Measurements from ENCODE around the gene ITGAE.
"Not testable (repeated sequence)": the region's sequence is repeated elsewhere in the genome, so short reads cannot be mapped to it uniquely, and the experiment has no call there.

Gene ITGAE

GRCh38 chr17:3761036-3761917 is 39.7 kb downstream of the ITGAE start:
- no peak for DNase-seq (ENCODE audit: low read depth)

- DNase-seq (ENCODE audit: low read depth) = no peak
Observed at GRCh38 chr17:3759597-3760216, 41.3 kb downstream of the ITGAE start.

GRCh38 chr17:3755335-3756030 is 45.5 kb downstream of the ITGAE start:
- no peak for DNase-seq (ENCODE audit: low read depth)

- DNase-seq (ENCODE audit: low read depth) = no peak
Observed at GRCh38 chr17:3754458-3755334, 46.3 kb downstream of the ITGAE start.

DNA sequence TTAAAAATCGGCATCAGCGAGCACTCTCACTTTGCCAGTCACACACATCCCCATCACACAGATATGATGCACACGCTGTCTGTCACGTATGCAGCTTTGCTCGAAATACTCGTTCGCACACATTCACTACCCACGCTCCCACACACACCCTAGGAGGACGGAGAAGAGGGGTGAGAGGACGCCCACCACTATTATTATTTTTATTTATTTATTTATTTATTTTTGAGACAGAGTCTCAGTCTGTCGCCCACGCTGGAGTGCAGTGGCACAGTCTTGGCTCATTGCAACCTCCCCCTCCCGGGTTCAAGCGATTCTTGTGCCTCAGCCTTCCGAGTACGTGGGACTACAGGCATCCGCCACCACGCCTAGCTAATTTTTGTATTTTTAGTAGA is 46.9 kb downstream of the ITGAE start:
- DNase-seq (ENCODE audit: low read depth) = no peak

DNA sequence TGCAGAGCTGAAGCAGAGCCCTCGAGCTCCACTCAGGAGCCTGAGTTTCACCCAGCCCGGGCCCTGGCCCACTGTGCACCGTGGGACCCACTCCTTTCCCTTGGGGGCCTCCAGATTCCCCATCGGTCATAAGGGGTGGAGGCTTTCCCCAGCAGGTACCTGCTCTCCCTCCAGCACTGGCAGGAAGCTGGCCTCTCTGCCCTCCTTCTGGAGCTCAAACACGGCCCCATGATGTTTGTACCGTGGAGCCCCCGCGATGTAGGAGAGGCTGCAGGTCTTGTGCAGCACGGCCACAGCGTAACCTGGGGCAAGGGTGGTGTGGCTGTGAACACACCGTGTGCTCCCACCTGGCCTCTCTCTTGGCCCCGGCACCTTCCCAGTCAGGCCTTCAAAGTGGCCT is 47.4 kb downstream of the ITGAE start:
- no peak for DNase-seq (ENCODE audit: low read depth)

DNA sequence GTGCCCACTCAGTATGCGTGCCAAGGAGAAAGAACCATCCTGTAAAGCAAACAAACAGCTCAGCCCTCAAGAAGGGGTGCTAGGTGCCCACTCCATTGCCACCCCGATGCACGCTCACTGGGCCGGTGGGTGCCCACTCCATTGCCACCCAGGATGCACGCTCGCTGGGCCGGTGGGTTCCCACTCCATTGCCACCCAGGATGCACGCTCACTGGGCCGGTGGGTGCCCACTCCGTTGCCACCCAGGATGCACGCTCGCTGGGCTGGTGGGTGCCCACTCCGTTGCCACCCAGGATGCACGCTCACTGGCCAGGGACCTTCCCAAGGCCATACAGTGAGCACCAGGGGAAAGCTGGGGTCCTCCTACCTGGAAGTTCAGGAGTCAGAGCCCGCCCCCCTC is 49.2 kb downstream of the ITGAE start:
- DNase-seq (ENCODE audit: low read depth) = no peak

DNA sequence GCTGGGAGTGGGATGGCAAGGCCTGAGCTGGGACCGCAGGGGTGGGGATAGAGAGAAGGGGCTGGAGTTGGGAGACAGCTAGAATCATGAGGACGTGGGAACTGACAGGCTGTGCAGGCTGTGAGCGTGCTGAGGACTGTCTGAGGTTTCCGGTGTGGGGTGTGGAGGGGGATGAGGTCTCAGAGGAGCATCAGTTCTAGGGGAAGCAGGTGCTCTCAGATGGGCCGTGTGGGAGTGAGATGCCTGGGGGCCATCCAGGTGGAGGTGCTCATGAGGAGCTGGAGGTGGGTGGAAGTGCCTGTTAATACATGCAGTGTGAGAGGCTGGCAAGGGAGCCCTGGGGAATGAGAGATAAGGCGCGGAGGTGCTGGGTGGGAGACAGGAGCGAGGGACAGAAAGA is 50.1 kb downstream of the ITGAE start:
- no peak for DNase-seq (ENCODE audit: low read depth)

GRCh38 chr17:3750296-3750695 is 50.7 kb downstream of the ITGAE start:
- no peak for DNase-seq (ENCODE audit: low read depth)

- DNase-seq (ENCODE audit: low read depth) = no peak
Observed at GRCh38 chr17:3748576-3748975, 52.4 kb downstream of the ITGAE start.

GRCh38 chr17:3747805-3748204 is 53.2 kb downstream of the ITGAE start:
- no peak for DNase-seq (ENCODE audit: low read depth)

DNA sequence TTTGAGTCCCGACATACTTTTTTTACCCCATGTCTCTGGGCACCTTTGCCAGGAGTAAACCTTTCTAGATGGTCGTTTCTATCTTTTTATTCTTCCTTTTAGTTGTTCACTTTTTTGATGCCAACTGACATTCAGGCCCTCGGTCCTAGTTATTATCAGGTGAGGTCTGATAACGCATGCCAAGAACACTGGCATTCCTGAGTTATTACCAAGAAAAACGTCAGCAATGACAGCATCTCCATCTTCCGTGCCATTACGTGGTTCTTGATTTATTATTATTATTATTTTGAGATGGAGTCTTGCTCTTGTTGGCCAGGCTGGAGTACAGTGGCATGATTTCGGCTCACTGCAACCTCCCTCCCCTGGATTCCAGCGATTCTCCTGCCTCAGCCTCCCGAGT is 55.9 kb downstream of the ITGAE start:
- no peak for DNase-seq (ENCODE audit: low read depth)

GRCh38 chr17:3744014-3744413 is 57.0 kb downstream of the ITGAE start:
- no peak for DNase-seq (ENCODE audit: low read depth)

GRCh38 chr17:3740611-3741073 is 60.3 kb downstream of the ITGAE start:
- no peak for DNase-seq (ENCODE audit: low read depth)

GRCh38 chr17:3739422-3740124 is 61.4 kb downstream of the ITGAE start:
- DNase-seq (ENCODE audit: low read depth) = no peak

DNA sequence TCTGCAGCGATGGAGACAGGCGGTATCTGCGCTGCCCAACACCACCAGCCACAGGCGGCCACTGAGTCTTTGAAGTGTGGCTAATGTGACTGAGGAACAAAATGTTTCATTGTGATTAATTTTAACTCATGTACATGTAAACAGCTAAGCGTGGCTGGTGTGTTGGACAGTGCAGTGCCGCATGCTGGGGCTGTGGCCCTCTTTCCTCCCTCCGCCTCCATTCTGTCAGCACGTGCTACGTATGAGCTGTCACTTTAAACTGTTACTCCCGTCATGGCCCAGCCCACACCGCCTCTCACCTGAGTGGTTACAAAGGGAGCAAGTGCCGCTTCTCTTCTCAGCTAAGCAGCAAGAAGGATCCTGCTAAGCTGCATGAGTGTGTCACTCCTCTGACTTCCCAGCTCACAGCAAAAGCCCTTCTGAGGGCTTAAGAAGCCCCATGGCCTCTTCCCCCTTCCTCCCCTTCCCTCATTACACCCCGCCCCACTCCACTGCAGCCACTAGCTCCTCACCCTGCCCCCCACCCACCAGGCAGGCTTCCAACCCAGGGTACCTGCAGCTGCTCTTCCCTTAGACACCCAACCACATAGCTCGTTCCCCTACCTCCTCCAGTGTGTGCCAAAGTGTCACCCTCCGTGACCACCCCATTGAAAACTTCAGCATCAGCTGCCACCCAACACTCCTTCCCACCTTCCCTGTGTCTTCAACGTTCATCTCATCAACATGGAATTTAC is 62.3 kb downstream of the ITGAE start:
- peak; percentile 64 for DNase-seq (ENCODE audit: low read depth)

- DNase-seq (ENCODE audit: low read depth) = no peak
Observed at GRCh38 chr17:3735515-3735914, 65.5 kb downstream of the ITGAE start.

DNA sequence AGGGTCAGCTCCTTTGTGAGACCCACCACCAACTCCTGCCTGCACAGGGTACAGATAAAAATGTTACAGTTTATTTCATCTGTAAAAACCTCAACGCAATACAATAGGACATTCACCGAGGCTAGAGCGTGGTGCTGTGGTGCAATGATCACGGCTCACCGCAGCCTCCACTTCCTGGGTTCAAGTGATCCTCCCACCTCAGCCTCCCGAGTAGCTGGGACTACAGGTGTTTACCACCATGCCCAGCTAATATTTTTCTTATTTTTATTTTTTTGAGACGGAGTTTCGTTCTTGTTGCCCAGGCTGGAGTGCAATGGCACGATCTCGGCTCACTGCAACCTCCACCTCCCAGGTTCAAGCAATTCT is 66.1 kb downstream of the ITGAE start:
- not testable (repeated sequence) for DNase-seq (ENCODE audit: low read depth)

GRCh38 chr17:3732210-3732621 is 68.8 kb downstream of the ITGAE start:
- no peak for DNase-seq (ENCODE audit: low read depth)

DNA sequence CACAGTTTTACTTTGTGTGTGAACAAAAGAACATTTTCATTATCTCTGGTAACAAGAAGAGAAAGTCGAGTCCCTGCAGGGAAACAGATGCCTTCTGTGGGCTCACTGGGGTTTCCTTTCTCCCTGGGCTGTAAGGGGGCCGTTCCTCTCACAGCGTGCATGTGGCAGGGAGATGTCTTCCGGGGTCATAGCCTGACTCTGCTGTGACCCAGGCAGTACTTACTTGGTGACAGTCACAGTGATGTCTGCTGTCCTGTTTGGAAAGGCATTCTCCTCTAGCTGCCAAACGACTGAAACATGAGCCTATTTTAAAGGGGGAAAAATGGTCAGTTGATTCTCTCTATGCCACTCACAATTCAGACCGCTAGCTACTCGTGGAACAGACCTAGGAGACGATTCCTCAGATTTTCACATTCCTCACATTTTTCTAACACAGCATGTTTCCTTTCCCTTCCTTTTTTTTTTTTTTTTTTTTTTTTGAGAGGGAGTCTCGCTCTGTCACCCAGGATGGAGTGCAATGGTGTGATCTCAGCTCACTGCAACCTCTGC is 70.0 kb downstream of the ITGAE start:
- DNase-seq (ENCODE audit: low read depth) = no peak

All from stimulated activated CD8-positive, alpha-beta memory T cell treated with anti-CD3 and anti-CD28 coated beads, Interleukin-4, amount 100 ng/mL, for 24 hours (primary cell).